Activated T-helper 17 cell treated with anti-CD3 and anti-CD28 coated beads, Interleukin-2, amount 50 U/mL, for 72 hours (primary cell): Measurements from ENCODE around the gene NDUFA8. TPM values are rescaled to one million over a fixed set of nuclear protein-coding genes. Genes with fewer than 3 reads are reported as not detected.

ENCODE experiments used
- ATAC-seq: fragments of 150-1000 bp; cut with Tn5 transposase; replicated peaks from 2 replicates; pipeline ENCODE4 v1.10.0; 2021; ENCODE audit warnings: mild to moderate bottlenecking, moderate library complexity
- H3K27ac Mint-ChIP-seq: one replicate; pipeline ENCODE4 v1.8.0; 2022; ENCODE audit warnings: mixed read lengths
- H3K27me3 Mint-ChIP-seq: one replicate; pipeline ENCODE4 v1.8.0; 2022; ENCODE audit warnings: mixed read lengths
- H3K36me3 Mint-ChIP-seq: one replicate; pipeline ENCODE4 v1.8.0; 2022; ENCODE audit warnings: low read depth, mild to moderate bottlenecking, mixed read lengths
- H3K4me1 Mint-ChIP-seq: one replicate; pipeline ENCODE4 v1.8.0; 2022; ENCODE audit warnings: mixed read lengths
- H3K4me3 Mint-ChIP-seq: one replicate; pipeline ENCODE4 v1.8.0; 2022; ENCODE audit warnings: mild to moderate bottlenecking, mixed read lengths
- H3K9me3 Mint-ChIP-seq: one replicate; pipeline ENCODE4 v1.8.0; 2022; ENCODE audit warnings: mixed read lengths
- total RNA-seq, 2 donors: library from RNA; stranded (reverse); gene quantifications; one replicate each; pipeline ENCODE4 v1.2.3, GENCODE V29; 2022

NDUFA8 gene
- total RNA-seq, 2 donors from 2014 or later, result 36.8 to 59.0 TPM

DNA sequence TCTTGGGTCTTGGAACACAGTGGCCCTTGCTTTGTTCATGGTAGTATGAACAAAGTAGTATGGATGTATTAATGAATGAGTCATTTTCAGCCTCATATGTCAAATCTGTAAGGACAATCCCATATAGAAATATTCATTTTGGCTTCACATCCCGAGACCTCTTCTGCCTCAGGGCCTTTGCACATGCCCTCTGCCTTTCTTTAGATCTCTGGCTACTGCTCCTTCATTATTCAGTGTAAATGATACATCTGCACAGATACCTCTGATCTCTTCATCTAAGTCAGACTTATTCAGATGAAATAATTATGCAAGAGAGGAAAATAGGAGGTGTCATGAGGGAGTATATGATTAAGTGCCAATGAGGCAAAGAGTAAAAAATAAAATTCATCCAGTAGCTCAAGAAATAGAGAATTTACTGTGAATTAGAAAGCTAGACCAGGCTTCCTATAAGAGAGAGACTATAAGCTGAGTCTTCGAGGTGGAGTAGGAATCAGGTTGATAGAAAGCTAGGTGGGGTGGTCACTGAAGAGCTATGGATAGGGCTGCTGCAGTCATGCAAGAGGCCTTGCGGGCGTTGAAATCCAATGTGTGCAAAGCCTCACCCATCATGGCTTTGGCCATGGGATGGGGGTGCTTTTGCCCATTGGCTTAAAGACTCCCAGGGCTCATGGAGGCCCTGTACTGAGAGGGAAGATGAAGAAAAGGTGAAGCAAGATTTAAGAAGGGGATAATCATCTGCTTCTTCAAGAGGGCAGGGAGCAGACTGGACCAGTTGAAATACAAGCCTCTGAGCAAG is 62.8 kb downstream of the NDUFA8 start:
- no peak overlapping the region for H3K27ac Mint-ChIP-seq
- H3K4me3 Mint-ChIP-seq, result no peak overlapping the region
- H3K4me1 Mint-ChIP-seq, result peaks cover 10% of the 10 kb centered on the region
- H3K36me3 Mint-ChIP-seq, result no peaks in the 10 kb centered on the region
- H3K27me3 Mint-ChIP-seq, result peaks cover 11% of the 10 kb centered on the region
- H3K9me3 Mint-ChIP-seq, result no peaks in the 10 kb centered on the region
- ATAC-seq, result no peak

DNA sequence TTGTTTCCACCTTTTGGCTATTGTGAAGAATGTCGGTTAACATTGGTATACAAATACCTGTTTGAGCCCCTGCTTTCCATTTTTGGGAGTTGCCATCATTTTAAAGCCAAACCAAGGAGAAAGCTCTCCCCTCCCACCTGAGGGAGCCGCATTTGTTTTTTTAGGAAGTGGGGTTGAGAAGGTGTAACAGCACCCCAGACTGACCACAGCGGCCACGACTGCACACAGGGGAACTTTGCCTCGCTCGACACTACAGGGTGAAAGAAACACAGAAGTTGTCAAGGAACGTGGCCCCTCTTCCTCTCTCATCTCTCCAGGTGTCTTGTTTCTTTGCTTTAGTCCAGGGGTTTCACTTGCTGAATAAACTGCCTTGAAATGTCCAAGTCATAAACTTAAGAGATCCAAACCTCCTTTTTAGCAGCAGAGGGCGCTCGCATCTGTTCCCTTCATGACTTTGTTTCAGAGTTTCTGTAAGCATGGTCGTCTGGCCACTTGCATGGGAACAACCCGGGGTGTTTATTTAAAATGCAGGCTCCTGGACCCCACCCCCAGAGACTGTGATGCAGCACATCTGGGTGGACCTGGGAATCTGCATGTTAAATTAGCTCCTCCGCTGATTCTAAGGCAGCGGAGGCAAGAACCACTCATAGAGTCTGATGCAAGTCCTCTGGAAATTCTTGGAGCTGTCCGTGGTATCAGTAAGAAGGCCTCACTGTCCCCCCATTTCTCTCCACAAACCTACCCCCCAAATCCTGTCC is 64.4 kb downstream of the NDUFA8 start:
- H3K36me3 Mint-ChIP-seq, result no peaks in the 10 kb centered on the region
- H3K9me3 Mint-ChIP-seq, result no peaks in the 10 kb centered on the region
- ATAC-seq, result no peak
- peaks cover 23% of the 10 kb centered on the region for H3K4me1 Mint-ChIP-seq
- no peak overlapping the region for H3K27ac Mint-ChIP-seq
- peaks cover 11% of the 10 kb centered on the region for H3K27me3 Mint-ChIP-seq
- peak overlapping the region; percentile 77 for H3K4me3 Mint-ChIP-seq

Other genes with a start within 250 kb of the NDUFA8 start
- 1 to 10 TPM; 2.6 to 3.9 TPM for gene TTLL11, start 66.5 kb downstream of the NDUFA8 start, total RNA-seq
- not detected for gene MORN5, start 129 bp upstream of the NDUFA8 start, total RNA-seq
- gene LHX6, start 69.2 kb upstream of the NDUFA8 start, total RNA-seq, result not detected
- 10 to 100 TPM; 25.7 to 36.1 TPM for gene RBM18, start 105.1 kb upstream of the NDUFA8 start, total RNA-seq
- 10 to 100 TPM; 42.7 to 51.3 TPM for gene MRRF, start 105.1 kb upstream of the NDUFA8 start, total RNA-seq
- gene PTGS1, start 211.2 kb upstream of the NDUFA8 start, total RNA-seq, result under 1 TPM; 0.13 to 0.37 TPM